Measurements from ENCODE around the gene IGFLR1.

Gene IGFLR1

GRCh38 chr19:35755550-35756376, 13.5 kb upstream of the IGFLR1 start:
- DNase-seq (ENCODE audit: low read depth in 2 of 2): peak in 1 of 2 donors; percentile 25

GRCh38 chr19:35755131-35755549, 12.9 kb upstream of the IGFLR1 start:
- no peak for DNase-seq (ENCODE audit: low read depth in 2 of 2)

- DNase-seq (ENCODE audit: low read depth in 2 of 2): no peak
Measured at GRCh38 chr19:35754370-35755130, 12.3 kb upstream of the IGFLR1 start.

GRCh38 chr19:35753634-35754369, 11.6 kb upstream of the IGFLR1 start:
- DNase-seq (ENCODE audit: low read depth in 2 of 2): no peak

GRCh38 chr19:35752746-35753350, 10.6 kb upstream of the IGFLR1 start:
- no peak for DNase-seq (ENCODE audit: low read depth in 2 of 2)

GRCh38 chr19:35751839-35752745, 9.8 kb upstream of the IGFLR1 start:
- DNase-seq (ENCODE audit: low read depth in 2 of 2): no peak

GRCh38 chr19:35750167-35750566, 7.9 kb upstream of the IGFLR1 start:
- no peak for DNase-seq (ENCODE audit: low read depth in 2 of 2)

- DNase-seq (ENCODE audit: low read depth in 2 of 2): peak; percentile 95 to 99
Measured at GRCh38 chr19:35748106-35749020, 6.1 kb upstream of the IGFLR1 start, which contains the start of gene LIN37. Gene LIN37 (plus strand): TSS chr19:35748576. CDS start chr19:35748725, 149 bp downstream.

- DNase-seq (ENCODE audit: low read depth in 2 of 2): no peak
Measured at GRCh38 chr19:35746531-35746930, 4.3 kb upstream of the IGFLR1 start.

GRCh38 chr19:35746087-35746462, 3.8 kb upstream of the IGFLR1 start:
- DNase-seq (ENCODE audit: low read depth in 2 of 2): no peak

- peak; percentile 91 to 96 for DNase-seq (ENCODE audit: low read depth in 2 of 2)
Measured at GRCh38 chr19:35745328-35746086, 3.3 kb upstream of the IGFLR1 start, which contains the start of the genes PSENEN and U2AF1L4. Gene PSENEN (plus strand): TSS chr19:35745651. CDS start chr19:35745931, 280 bp downstream. Gene U2AF1L4 (minus strand): TSS chr19:35745418. CDS start chr19:35745391, 27 bp downstream.

- DNase-seq (ENCODE audit: low read depth in 2 of 2): peak; percentile 85 to 90
Measured at GRCh38 chr19:35744430-35745327, 2.4 kb upstream of the IGFLR1 start.

GRCh38 chr19:35743640-35744429, 1.6 kb upstream of the IGFLR1 start:
- no peak for DNase-seq (ENCODE audit: low read depth in 2 of 2)

- DNase-seq (ENCODE audit: low read depth in 2 of 2): no peak
Measured at GRCh38 chr19:35741203-35741515, 1.1 kb downstream of the IGFLR1 start.

- peak; percentile 90 for DNase-seq (ENCODE audit: low read depth in 2 of 2)
Measured at GRCh38 chr19:35740423-35741202, 1.6 kb downstream of the IGFLR1 start.

GRCh38 chr19:35740108-35740422, 2.2 kb downstream of the IGFLR1 start:
- DNase-seq (ENCODE audit: low read depth in 2 of 2): no peak

Data from activated CD8-positive, alpha-beta memory T cell treated with anti-CD3 and anti-CD28 coated beads for 4 hours (primary cell).